Activated CD4-positive, alpha-beta T cell treated with anti-CD3 and anti-CD28 coated beads, Interleukin-2, amount 10 ng/mL, durations not matched to agents 24 days and 14 days (primary cell): ENCODE data around the gene THRSP. TPM values are rescaled to one million over a fixed set of nuclear protein-coding genes. Genes with fewer than 3 reads are reported as not detected.
"Not testable (repeated sequence)": the region's sequence is repeated elsewhere in the genome, so short reads cannot be mapped to it uniquely, and the experiment has no call there.

Experiments used
- DNase-seq: peaks from one replicate; pipeline ENCODE4 v3.0.0; 2022
- H3K27ac Mint-ChIP-seq: one replicate; pipeline ENCODE4 v1.8.0; 2022; ENCODE audit warnings: mild to moderate bottlenecking, mixed read lengths
- H3K27me3 Mint-ChIP-seq: one replicate; pipeline ENCODE4 v1.8.0; 2022; ENCODE audit warnings: mixed read lengths
- H3K36me3 Mint-ChIP-seq: one replicate; pipeline ENCODE4 v1.8.0; 2022; ENCODE audit warnings: low read depth, mild to moderate bottlenecking, mixed read lengths
- H3K4me1 Mint-ChIP-seq: one replicate; pipeline ENCODE4 v1.8.0; 2021; ENCODE audit warnings: mixed read lengths
- H3K4me3 Mint-ChIP-seq: one replicate; pipeline ENCODE4 v1.8.0; 2022; ENCODE audit warnings: mild to moderate bottlenecking, moderate library complexity, mixed read lengths
- H3K9me3 Mint-ChIP-seq: one replicate; pipeline ENCODE4 v1.8.0; 2021; ENCODE audit warnings: mixed read lengths
- intact Hi-C: fragments of 100-400 bp; cut with micrococcal nuclease; formaldehyde crosslinking; loops from one replicate; pipeline ENCODE4 v1.15.1; 2023
- total RNA-seq: library from RNA; stranded (reverse); gene quantifications from 2 replicates; pipeline ENCODE4 v1.2.3, GENCODE V29; 2022

Gene THRSP
- not detected in 2 replicates for total RNA-seq

GRCh38 chr11:78063440-78064181, at the start of gene THRSP:
Gene THRSP, plus strand, starts transcription at chr11:78063861. Its CDS starts 21 bp downstream, at chr11:78063882.
- intact Hi-C loops: no loop called here
- H3K27me3 Mint-ChIP-seq: no peaks in the 10 kb centered on the region
- H3K36me3 Mint-ChIP-seq: peaks cover 17% of the 10 kb centered on the region
- peaks cover 2% of the 10 kb centered on the region for H3K4me1 Mint-ChIP-seq
- no peak within 1 kb of the TSS for H3K4me3 Mint-ChIP-seq
- no peak for DNase-seq
- H3K9me3 Mint-ChIP-seq: no peaks in the 10 kb centered on the region
- H3K27ac Mint-ChIP-seq: no peak within 1 kb of the TSS

DNA sequence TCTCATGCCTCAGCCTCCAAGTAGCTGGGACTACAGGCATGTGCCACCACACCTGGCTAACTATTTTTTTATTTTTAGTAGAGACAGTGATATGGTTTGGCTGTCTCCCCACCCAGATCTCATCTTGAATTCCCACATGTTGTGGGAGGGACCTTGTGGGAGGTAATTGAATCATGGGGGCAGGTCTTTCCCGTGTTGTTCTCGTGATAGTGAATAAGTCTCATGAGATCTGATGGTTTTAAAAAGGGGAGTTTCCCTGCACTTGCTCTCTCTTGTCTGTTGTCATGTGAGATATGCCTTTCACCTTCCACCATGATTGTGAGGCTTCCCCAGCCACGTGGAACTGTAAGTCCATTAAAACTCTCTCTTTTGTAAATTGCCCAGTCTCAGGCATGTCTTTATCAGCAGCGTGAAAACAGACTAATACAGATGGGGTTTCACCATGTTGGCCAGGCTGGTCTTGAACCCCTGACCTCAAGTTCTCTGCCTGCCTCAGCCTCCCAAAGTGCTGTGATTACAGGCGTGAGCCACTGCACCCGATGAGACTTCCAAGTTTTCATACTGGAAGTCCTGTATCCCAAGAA, 48.6 kb upstream of the THRSP start:
- H3K4me1 Mint-ChIP-seq, H3K4me3 Mint-ChIP-seq, H3K36me3 Mint-ChIP-seq, DNase-seq, intact Hi-C loops, H3K27me3 Mint-ChIP-seq, H3K27ac Mint-ChIP-seq, H3K9me3 Mint-ChIP-seq: not testable (repeated sequence)

GRCh38 chr11:78015878-78016277, 47.8 kb upstream of the THRSP start:
- intact Hi-C loops: no loop called here
- H3K4me1 Mint-ChIP-seq: no peaks in the 10 kb centered on the region

GRCh38 chr11:78019808-78020207, 43.9 kb upstream of the THRSP start:
- no peaks in the 10 kb centered on the region for H3K36me3 Mint-ChIP-seq
- H3K27me3 Mint-ChIP-seq: peaks cover 21% of the 10 kb centered on the region
- H3K9me3 Mint-ChIP-seq: no peaks in the 10 kb centered on the region
- intact Hi-C loops: no loop called here
- no peak for DNase-seq
- H3K4me3 Mint-ChIP-seq: no peak overlapping the region
- H3K4me1 Mint-ChIP-seq: peaks cover 6% of the 10 kb centered on the region
- no peak overlapping the region for H3K27ac Mint-ChIP-seq

More at GRCh38 chr11:78015878-78016277, 47.8 kb upstream of the THRSP start:
- Mint-ChIP-seq H3K36me3 (no peaks in the 10 kb centered on the region), H3K27me3 (peaks cover 2% of the 10 kb centered on the region), H3K9me3 (no peaks in the 10 kb centered on the region), H3K4me3 (no peak overlapping the region), H3K27ac (no peak overlapping the region)
- no peak for DNase-seq

- H3K36me3 Mint-ChIP-seq: no peaks in the 10 kb centered on the region
- intact Hi-C loops: no loop called here
- H3K9me3 Mint-ChIP-seq: no peaks in the 10 kb centered on the region
Observed at GRCh38 chr11:78020246-78020645, 43.4 kb upstream of the THRSP start.

GRCh38 chr11:78021611-78022010, 42.0 kb upstream of the THRSP start:
- Mint-ChIP-seq H3K4me3 (no peak overlapping the region), H3K4me1 (peaks cover 6% of the 10 kb centered on the region), H3K27me3 (peaks cover 19% of the 10 kb centered on the region), H3K36me3 (no peaks in the 10 kb centered on the region), H3K27ac (no peak overlapping the region), H3K9me3 (no peaks in the 10 kb centered on the region)
- no peak for DNase-seq
- intact Hi-C loops: no loop called here

More at GRCh38 chr11:78020246-78020645, 43.4 kb upstream of the THRSP start:
- H3K4me1 Mint-ChIP-seq: peaks cover 6% of the 10 kb centered on the region
- peaks cover 19% of the 10 kb centered on the region for H3K27me3 Mint-ChIP-seq
- no peak overlapping the region for H3K27ac Mint-ChIP-seq
- no peak for DNase-seq
- H3K4me3 Mint-ChIP-seq: no peak overlapping the region

DNA sequence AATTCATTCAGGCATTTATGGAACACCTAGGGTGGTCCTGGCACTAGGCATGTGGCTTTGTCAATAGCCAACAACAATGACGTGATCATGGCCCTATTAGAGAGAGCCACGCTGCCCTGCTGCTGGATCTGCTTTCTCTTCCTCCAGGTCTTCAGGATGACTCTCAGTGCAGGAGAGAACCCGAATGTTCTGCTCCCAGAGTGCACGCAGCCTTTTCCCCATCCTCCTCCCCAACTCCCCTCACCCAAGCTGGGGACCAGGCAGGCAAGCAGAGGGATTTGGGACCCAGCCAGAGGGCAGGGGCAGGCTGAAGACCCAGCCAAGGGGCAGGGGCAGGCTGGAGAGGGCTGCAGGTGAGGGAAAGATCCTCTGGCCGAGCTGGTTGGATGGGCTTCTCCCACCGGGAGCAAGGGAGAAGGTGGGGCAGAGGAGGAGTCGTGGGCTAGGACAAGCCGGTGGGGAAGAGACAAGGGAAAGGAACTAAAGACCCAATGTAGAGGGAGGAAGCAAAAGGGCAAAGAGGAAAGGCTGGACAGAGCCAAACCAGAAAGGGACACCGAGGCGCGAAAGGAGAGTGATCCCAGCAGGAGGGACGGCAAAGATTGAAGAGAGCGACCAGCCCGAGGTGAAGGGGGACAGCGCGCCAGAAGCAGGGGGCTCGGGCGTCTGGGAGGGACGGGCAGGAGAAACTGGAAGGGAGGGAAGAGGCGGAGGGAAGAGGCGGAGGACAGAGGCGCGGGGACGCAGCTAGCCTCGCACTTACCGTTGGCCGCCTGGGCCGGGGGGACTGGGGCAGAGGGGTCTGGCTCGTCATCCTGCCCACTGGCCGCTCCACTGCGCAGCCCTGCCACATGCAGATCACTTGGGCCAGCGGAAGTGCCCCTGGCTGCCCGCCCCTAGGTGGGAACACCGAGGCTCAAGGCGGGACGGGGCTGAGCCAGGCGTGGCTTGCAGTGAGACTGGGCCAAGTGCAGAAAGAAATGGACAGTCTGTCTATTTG, 41.0 kb upstream of the THRSP start, which contains the start of gene KCTD14:
Gene KCTD14 (minus strand): TSS at position 880 of the 1,000 bp plus-strand sequence. CDS start 27 bp downstream, at position 853.
- intact Hi-C loops: no loop called here
- Mint-ChIP-seq H3K36me3 (no peaks in the 10 kb centered on the region), H3K9me3 (no peaks in the 10 kb centered on the region), H3K27ac (no peak within 1 kb of the TSS), H3K27me3 (peaks cover 19% of the 10 kb centered on the region), H3K4me1 (peaks cover 6% of the 10 kb centered on the region), H3K4me3 (no peak within 1 kb of the TSS)
- DNase-seq: no peak

- Mint-ChIP-seq H3K36me3 (no peaks in the 10 kb centered on the region), H3K27me3 (peaks cover 19% of the 10 kb centered on the region), H3K9me3 (no peaks in the 10 kb centered on the region), H3K4me1 (peaks cover 6% of the 10 kb centered on the region), H3K4me3 (no peak overlapping the region), H3K27ac (no peak overlapping the region)
- no peak for DNase-seq
- intact Hi-C loops: no loop called here
Observed at GRCh38 chr11:78023426-78023825, 40.2 kb upstream of the THRSP start.

DNA sequence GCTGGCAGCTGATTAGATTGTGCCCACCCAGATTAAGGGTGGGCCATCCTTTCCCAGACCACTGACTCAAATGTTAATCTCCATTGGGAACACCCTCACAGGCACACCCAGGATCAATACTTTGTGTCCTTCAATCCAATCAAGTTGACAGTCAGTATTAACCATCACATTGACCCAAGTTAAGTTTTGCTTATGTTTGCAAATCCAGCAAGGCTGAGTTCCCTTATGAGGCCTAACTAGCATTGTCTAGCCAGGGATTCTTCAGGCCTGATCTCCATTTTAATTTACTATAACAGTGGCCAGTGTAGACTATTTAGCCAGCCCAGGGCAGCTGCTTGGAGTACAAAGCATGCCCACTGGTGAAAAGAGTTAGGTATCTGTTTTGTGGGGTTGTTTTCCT, 38.3 kb upstream of the THRSP start:
- Mint-ChIP-seq H3K4me3 (no peak overlapping the region), H3K4me1 (peaks cover 6% of the 10 kb centered on the region), H3K36me3 (no peaks in the 10 kb centered on the region), H3K27ac (no peak overlapping the region), H3K27me3 (peaks cover 19% of the 10 kb centered on the region), H3K9me3 (no peaks in the 10 kb centered on the region)
- intact Hi-C loops: no loop called here
- DNase-seq: no peak

DNA sequence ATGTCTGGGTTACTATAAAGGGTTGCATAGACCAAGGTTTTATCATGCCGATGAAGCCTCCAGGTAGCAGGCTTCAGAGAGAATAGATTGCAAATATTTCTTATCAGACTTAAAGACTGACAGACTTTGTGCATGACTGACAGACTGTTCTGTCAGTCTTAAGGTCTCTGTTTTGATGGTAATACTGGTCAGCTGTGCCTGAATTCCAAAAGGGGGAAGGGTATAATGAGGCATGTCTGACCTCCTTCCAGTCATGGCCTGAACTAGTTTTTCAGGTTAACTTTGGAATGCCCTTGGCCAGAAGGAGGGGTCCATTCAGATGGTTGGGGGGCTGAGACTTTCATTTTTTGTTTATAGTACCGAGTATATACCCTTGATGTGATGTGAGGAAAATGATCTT, 35.9 kb upstream of the THRSP start:
- Mint-ChIP-seq H3K4me3 (no peak overlapping the region), H3K9me3 (no peaks in the 10 kb centered on the region), H3K27me3 (peaks cover 7% of the 10 kb centered on the region), H3K27ac (no peak overlapping the region), H3K36me3 (no peaks in the 10 kb centered on the region), H3K4me1 (peaks cover 1% of the 10 kb centered on the region)
- DNase-seq: no peak
- intact Hi-C loops: no loop called here

GRCh38 chr11:78028423-78028822, 35.2 kb upstream of the THRSP start:
- H3K27me3 Mint-ChIP-seq, intact Hi-C loops, H3K4me3 Mint-ChIP-seq, DNase-seq, H3K4me1 Mint-ChIP-seq, H3K27ac Mint-ChIP-seq, H3K36me3 Mint-ChIP-seq, H3K9me3 Mint-ChIP-seq: not testable (repeated sequence)

DNA sequence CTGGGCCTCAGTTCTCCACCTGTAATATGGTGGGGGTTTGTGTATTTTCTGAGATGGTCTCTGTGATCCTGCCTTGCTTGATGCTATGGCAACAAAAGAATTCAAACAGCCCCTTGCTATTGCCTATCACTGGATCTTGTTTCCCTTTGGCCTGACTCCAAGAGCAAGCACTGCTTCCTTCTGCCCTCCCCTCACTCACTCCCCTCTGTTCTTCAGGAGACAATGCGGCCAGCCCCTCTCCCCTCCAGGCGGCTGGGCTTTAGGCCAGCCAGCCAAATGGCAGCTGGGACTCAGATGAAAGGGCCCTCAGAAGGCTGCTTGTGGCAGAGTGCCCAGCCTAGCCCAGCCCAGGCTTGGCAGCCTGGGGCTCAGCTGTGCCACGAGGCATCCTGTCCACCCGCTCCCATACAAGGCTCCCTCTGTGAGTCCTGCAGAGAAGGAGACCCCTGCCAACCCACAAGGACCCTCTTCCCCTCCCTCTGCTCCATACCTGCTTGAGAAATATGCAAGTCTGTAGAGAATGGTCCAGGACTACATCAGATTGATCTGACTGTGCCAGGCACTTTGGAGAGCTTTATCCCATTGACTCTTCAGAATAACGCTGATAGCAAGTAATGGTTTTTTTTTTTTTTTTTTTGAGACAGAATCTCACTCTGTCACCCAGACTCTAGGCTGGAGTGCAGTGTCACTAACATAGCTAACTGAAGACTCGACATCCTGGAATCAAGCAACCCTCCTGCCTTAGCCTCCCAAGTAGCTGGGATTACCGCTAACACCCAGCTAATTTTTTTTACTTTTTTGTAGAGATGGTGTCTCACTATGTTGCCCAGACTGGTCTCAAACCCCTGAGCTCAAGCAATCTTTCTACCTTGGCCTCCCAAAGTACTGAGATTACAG, 33.0 kb upstream of the THRSP start:
- Mint-ChIP-seq H3K9me3 (no peaks in the 10 kb centered on the region), H3K27me3 (no peaks in the 10 kb centered on the region), H3K27ac (no peak overlapping the region), H3K36me3 (no peaks in the 10 kb centered on the region), H3K4me1 (no peaks in the 10 kb centered on the region), H3K4me3 (no peak overlapping the region)
- no peak for DNase-seq
- intact Hi-C loops: no loop called here

GRCh38 chr11:78031629-78032028, 32.0 kb upstream of the THRSP start:
- no peaks in the 10 kb centered on the region for H3K36me3 Mint-ChIP-seq
- no peak overlapping the region for H3K4me3 Mint-ChIP-seq
- intact Hi-C loops: no loop called here
- H3K27ac Mint-ChIP-seq: no peak overlapping the region
- H3K9me3 Mint-ChIP-seq: no peaks in the 10 kb centered on the region
- H3K4me1 Mint-ChIP-seq: no peaks in the 10 kb centered on the region
- H3K27me3 Mint-ChIP-seq: no peaks in the 10 kb centered on the region
- DNase-seq: no peak
